Activated CD4-positive, alpha-beta T cell treated with anti-CD3 and anti-CD28 coated beads for 1 hour (primary cell): ENCODE measurements around the gene EFNA3.
"Not testable (repeated sequence)": the region's sequence is repeated elsewhere in the genome, so short reads cannot be mapped to it uniquely, and the experiment has no call there.

Experiments used
- DNase-seq: peaks from one replicate; pipeline ENCODE4 v3.0.0-alpha.2; 2020

EFNA3 gene

DNA sequence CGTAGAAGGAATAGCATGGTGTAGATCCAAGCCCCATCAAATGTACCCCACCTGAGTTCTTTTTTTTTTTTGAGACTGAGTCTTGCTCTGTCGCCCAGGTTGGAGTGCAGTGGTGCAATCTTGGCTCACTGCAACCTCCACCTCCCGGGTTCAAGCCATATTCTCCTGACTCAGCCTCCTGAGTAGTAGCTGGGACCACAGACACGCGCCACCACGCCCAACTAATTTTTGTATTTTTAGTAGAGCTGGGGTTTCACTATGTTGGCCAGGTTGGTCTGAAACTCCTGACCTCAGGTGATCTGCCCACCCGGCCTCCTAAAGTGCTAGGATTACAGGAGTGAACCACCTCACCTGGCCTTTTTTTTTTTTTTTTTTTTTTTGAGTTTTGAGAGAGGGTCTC is 39.5 kb downstream of the EFNA3 start:
- DNase-seq: not testable (repeated sequence)

DNA sequence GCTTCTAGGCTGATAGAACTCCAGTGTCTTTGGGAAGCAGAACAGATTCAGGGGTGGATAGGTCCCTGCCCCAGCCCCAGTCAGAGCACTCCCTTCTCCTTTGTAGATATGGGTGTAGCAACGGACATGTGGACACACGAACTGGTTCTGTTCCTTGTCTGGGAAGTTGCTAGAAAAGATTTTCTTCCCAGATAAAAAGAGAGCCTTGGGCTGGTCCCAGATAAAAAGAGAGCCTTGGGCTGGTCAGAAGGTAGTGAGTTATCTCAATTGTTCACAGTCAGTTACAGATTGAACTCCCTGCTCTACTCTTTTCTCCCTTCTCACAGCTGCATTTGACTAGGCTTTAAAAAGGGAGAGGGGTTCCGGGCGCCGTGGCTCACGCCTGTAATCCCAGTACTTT is 41.6 kb downstream of the EFNA3 start:
- no peak for DNase-seq

DNA sequence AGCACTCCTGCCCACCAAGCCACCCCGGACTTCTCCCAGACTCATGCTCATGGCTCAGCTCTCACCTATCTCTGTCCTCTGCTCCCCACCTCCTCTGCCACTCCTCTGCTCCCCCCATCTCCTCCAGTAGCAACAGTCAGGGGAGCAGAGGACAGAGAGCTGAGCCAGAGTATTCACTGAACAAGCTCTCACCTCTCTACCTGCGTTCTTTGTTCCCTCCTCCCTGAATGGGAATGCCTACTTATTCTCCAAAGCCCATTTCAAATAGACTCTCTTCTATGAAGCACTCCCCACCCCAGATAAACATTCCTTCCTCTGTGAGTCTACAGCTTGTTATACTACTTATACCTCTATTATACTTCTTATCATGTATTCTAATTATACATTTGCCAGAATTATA is 42.6 kb downstream of the EFNA3 start:
- DNase-seq: no peak

GRCh38 chr1:155122308-155122707 is 43.7 kb downstream of the EFNA3 start:
- DNase-seq: no peak

- DNase-seq: no peak
These were observed 45.2 kb downstream of the EFNA3 start for GRCh38 chr1:155123801-155124200.

DNA sequence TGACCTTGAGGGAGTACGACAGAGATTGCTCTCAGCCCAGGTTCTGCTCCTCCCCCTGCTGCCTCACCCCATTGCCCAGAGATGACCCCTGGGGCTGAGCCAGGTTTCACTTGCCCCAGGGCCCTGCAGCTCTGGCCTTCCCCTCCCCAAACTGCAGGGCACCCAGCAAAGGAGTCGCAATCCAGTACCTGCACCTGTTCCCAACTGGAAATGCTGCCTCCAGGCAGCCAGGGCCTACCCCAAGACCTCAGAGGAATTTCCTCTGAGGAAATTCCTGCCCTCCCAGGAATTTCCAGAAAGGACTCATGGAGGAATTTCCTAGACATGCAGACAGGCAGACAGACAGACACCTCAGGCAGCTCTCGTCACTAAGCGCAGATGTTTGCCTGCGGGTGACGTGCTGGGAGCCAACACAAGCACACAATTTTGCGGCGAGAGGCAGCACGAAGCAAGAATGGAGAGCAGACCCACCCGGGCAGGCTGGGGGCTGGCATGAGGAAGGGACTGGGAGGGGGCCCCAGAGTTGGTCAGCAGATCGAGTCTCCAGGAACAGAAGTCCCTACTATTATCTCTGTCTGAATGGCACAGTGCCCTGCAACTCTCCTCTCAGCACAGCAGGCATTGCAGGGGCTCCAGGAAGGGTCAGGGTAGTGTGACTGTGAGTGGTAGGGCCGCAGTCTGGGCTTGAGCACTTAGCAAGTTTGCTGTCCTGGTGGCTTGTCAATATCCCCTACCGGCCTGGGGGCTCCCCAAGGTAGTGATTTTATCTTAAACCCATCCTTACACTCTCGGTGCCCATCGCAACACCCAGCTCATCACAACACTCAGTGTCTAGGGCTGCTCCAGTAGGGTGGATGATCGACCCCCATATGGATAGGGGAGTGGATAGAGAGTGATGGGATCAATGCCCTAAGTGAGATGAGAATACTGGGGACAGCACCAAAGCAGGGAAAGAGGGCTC is 46.1 kb downstream of the EFNA3 start:
- no peak for DNase-seq

DNA sequence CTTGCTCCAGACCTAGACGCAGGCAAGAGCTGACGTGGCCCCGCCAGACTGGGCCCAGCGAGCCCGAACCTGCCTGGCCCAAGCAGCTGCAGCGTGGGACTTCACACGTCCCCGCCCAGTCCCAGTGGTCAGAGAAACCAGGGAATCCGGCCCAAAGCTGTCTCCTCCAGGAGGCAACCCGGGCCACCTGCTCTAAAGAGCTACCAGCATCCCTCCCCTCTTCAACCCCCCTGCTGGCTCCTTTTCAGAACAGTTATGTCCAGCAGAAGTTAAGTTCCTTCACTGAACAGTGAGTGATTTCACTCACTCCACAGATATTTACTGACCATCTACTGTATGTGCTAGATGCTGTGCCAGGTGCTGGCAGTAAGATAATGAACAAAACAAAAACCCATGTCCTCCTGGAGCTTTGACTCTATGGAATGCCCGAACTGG is 46.9 kb downstream of the EFNA3 start:
- no peak for DNase-seq

DNA sequence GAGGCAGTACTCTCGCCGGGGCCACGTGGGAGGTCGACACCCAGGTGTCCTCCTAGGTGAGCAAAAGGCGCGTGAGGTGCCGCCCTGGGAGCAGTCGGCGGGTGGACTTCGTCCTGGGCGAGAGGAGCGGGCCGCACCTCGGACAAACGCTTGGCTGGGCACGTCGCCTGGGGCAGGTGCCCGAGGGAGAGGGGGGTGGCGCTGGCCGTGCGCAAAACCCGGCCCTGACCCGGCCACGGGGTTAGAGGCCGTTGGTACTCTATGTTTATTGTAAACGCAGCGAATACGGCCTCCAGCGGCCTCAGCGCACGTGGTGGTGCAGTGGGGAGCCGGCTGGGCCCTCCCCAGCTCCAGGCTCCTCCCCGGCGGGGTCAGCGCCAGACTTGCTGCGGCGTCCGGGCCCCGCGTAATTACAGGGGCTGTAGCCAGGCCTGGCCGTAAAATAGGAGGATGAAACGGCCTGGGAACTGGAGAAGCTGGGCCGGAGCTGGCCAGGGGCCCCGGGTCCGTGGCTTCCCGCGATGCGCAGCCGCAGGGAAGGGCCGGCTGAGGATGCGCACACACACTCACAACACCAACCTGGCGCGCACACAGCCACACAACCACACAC is 47.4 kb downstream of the EFNA3 start:
- DNase-seq: no peak

GRCh38 chr1:155126556-155127104 is 48.0 kb downstream of the EFNA3 start:
- DNase-seq: no peak

GRCh38 chr1:155127105-155127966 is 48.7 kb downstream of the EFNA3 start, which contains the start of gene EFNA1:
TSS of gene EFNA1 (plus strand) at chr1:155127876. CDS start at chr1:155127978, 102 bp downstream.
- DNase-seq: no peak

GRCh38 chr1:155127967-155128754 is 49.5 kb downstream of the EFNA3 start:
- DNase-seq: no peak

DNA sequence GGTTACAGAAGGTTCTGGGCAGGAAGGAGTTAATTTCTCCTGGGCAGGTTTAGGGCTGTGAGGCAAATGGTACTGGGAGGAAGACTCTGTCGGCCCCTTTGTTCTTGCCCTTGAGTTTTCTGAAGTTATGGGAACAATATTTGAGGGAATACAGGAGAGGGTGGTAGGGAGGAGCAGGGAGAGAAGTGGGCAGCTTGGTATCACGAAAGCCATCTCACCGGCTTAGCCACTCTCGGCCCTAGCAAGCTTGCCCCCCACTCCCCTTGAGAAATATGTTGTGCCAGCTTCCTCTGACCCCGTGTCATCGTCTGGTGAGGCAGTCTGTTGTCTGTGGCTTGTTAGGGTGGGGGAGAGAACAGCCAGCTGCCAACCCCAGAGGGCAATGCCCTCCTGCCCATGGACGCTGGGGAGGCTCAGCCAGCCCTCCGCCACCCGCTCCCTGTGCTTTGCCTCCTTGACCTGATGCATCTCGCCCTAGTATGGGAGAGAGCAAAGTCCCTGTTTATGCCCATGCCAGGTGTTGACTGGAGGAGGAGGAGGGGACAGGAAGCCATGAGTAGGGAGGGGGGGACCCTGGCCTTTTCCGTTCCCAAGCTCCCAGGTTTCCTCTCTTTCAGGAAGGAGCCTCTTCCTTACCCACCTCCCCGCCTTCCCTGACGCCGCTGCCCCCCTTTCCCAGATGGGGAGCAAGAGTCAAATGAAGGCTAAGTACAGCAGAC is 50.3 kb downstream of the EFNA3 start:
- DNase-seq: no peak

- DNase-seq: no peak
These were observed 51.8 kb downstream of the EFNA3 start for GRCh38 chr1:155130272-155131006.

- DNase-seq: no peak
These were observed 52.6 kb downstream of the EFNA3 start for GRCh38 chr1:155131285-155131684.

GRCh38 chr1:155131856-155132255 is 53.2 kb downstream of the EFNA3 start:
- DNase-seq: no peak

DNA sequence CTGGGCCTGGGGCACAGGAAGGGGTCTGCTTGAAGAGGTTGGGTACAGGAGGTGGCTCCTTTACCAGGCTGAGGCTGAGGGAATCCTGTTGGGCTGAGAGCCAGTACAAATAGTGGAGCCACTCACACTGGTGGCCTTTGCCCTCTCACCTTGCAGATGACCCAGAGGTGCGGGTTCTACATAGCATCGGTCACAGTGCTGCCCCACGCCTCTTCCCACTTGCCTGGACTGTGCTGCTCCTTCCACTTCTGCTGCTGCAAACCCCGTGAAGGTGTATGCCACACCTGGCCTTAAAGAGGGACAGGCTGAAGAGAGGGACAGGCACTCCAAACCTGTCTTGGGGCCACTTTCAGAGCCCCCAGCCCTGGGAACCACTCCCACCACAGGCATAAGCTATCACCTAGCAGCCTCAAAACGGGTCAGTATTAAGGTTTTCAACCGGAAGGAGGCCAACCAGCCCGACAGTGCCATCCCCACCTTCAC is 55.2 kb downstream of the EFNA3 start:
- no peak for DNase-seq

DNA sequence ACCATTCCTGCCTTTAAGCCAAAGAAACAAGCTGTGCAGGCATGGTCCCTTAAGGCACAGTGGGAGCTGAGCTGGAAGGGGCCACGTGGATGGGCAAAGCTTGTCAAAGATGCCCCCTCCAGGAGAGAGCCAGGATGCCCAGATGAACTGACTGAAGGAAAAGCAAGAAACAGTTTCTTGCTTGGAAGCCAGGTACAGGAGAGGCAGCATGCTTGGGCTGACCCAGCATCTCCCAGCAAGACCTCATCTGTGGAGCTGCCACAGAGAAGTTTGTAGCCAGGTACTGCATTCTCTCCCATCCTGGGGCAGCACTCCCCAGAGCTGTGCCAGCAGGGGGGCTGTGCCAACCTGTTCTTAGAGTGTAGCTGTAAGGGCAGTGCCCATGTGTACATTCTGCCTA is 55.7 kb downstream of the EFNA3 start:
- DNase-seq: no peak

DNA sequence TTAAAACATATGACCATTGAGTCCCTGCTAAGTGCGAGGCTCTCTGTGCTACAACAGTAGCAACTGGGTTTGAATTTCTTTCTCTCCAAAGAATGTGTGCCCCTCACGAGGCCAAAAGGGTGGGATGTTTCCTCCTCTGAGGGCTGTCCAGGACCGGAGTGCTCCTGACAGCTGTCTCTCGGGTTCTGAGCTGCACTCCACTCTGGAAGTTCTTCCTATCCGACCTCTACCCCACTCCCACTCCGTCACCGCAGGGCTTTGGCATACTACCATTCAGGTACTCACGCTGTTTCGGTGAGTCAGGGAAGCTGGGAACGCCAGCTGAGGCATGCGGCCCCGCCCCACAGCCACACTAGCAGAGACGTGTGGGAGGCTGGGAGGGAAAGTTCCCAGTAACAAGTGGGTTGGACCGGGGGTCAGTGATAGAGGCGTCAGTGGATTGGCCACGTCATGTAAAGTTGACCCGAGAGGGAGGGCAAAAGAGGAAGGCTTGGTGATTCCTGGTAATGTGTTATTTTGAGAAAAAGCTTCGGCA is 56.3 kb downstream of the EFNA3 start:
- no peak for DNase-seq

GRCh38 chr1:155135415-155136028 is 56.9 kb downstream of the EFNA3 start, which contains the start of gene SLC50A1:
TSS of gene SLC50A1 (plus strand) at chr1:155135852. CDS start at chr1:155135912, 60 bp downstream.
- DNase-seq: peak; percentile 85

GRCh38 chr1:155136748-155137147 is 58.1 kb downstream of the EFNA3 start:
- DNase-seq: no peak
